GM19397 (cell line): ENCODE measurements around the gene PLEKHH2.
"Not testable (repeated sequence)": the region's sequence is repeated elsewhere in the genome, so short reads cannot be mapped to it uniquely, and the experiment has no call there.

Experiments used
- ATAC-seq: cut with Tn5 transposase; IDR thresholded peaks from one replicate; pipeline ENCODE4 v1.9.1; 2021; ENCODE audit warnings: mild to moderate bottlenecking, moderate library complexity; ENCODE audit not compliant: unreplicated experiment

Gene PLEKHH2

GRCh38 chr2:43636153-43636552 is 907 bp upstream of the PLEKHH2 start:
- not testable (repeated sequence) for ATAC-seq

GRCh38 chr2:43636621-43637020 is 439 bp upstream of the PLEKHH2 start:
- no peak for ATAC-seq

GRCh38 chr2:43642363-43642762 is 5.3 kb downstream of the PLEKHH2 start:
- ATAC-seq: no peak

GRCh38 chr2:43643680-43644079 is 6.6 kb downstream of the PLEKHH2 start:
- ATAC-seq: no peak

- ATAC-seq: no peak
Observed at GRCh38 chr2:43648994-43649701, 12.1 kb downstream of the PLEKHH2 start.

GRCh38 chr2:43653506-43653905 is 16.4 kb downstream of the PLEKHH2 start:
- ATAC-seq: no peak

GRCh38 chr2:43657241-43657640 is 20.2 kb downstream of the PLEKHH2 start:
- ATAC-seq: no peak

- ATAC-seq: no peak
Observed at GRCh38 chr2:43675646-43676321, 38.7 kb downstream of the PLEKHH2 start.

GRCh38 chr2:43676322-43677050 is 39.4 kb downstream of the PLEKHH2 start, which contains the start of gene C1GALT1C1L:
Gene C1GALT1C1L (minus strand): TSS chr2:43676429. CDS start chr2:43676322, 107 bp downstream.
- no peak for ATAC-seq

GRCh38 chr2:43677783-43678182 is 40.7 kb downstream of the PLEKHH2 start:
- ATAC-seq: not testable (repeated sequence)

- ATAC-seq: no peak
Observed at GRCh38 chr2:43685357-43685756, 48.3 kb downstream of the PLEKHH2 start.

GRCh38 chr2:43689999-43690398 is 52.9 kb downstream of the PLEKHH2 start:
- ATAC-seq: no peak

- no peak for ATAC-seq
Observed at GRCh38 chr2:43692428-43692994, 55.5 kb downstream of the PLEKHH2 start.

- not testable (repeated sequence) for ATAC-seq
Observed at GRCh38 chr2:43698140-43698539, 61.1 kb downstream of the PLEKHH2 start.

GRCh38 chr2:43699761-43700160 is 62.7 kb downstream of the PLEKHH2 start:
- ATAC-seq: no peak

- no peak for ATAC-seq
Observed at GRCh38 chr2:43701111-43701510, 64.1 kb downstream of the PLEKHH2 start.

GRCh38 chr2:43707255-43708015 is 70.4 kb downstream of the PLEKHH2 start:
- no peak for ATAC-seq

- no peak for ATAC-seq
Observed at GRCh38 chr2:43708178-43708577, 71.1 kb downstream of the PLEKHH2 start.

GRCh38 chr2:43708891-43709290 is 71.8 kb downstream of the PLEKHH2 start:
- ATAC-seq: no peak

- ATAC-seq: no peak
Observed at GRCh38 chr2:43710866-43711265, 73.8 kb downstream of the PLEKHH2 start.

- no peak for ATAC-seq
Observed at GRCh38 chr2:43714164-43714563, 77.1 kb downstream of the PLEKHH2 start.
